HG03571 (cell line): ENCODE data around the gene METTL8.
"Not testable (repeated sequence)": the region's sequence is repeated elsewhere in the genome, so short reads cannot be mapped to it uniquely, and the experiment has no call there.

Experiments used
- ATAC-seq: cut with Tn5 transposase; IDR thresholded peaks from one replicate; pipeline ENCODE4 v1.9.1; 2021; ENCODE audit not compliant: unreplicated experiment

Gene METTL8

DNA sequence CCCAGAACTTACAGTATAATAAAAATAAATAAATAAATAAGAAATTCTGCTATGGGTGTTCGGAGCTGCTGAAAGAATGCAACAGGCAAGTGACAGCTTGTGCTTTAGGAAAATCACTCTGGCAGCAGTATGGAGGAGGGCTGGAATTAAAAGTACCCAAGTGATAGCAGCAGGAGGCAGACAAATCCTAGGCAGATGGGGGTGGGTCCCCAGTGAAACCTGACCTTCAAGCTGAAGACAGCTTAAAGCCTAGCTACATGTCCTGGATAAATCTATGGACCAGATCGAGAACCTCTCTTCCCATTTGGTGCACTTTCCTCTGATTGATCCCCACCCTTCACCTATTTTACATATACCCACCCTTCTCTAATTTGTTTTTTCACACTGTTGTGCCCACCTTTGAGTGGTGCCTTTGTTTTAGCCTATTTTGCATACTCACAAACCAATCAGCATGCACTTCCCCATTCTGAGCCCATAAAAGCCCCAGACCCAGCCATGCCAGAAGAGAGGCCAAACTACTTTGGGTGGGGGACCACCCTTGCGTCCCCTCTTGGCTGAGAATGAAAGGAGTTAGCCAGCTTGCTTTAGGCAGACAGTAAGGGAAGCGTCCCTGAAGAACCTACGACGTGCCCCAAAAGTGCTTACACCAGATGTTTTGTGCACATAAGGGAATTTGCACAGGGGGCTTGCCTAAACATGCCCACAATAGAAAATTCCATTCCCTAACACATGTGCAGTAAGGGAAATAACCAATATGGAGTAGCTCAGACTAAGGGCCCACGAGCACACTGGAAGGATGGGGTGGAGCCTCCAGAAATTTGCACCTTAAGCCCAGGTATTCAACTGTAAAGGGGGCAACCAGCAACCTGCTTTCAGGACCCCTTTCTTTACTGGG is 3.0 kb downstream of the METTL8 start:
- ATAC-seq = no peak

DNA sequence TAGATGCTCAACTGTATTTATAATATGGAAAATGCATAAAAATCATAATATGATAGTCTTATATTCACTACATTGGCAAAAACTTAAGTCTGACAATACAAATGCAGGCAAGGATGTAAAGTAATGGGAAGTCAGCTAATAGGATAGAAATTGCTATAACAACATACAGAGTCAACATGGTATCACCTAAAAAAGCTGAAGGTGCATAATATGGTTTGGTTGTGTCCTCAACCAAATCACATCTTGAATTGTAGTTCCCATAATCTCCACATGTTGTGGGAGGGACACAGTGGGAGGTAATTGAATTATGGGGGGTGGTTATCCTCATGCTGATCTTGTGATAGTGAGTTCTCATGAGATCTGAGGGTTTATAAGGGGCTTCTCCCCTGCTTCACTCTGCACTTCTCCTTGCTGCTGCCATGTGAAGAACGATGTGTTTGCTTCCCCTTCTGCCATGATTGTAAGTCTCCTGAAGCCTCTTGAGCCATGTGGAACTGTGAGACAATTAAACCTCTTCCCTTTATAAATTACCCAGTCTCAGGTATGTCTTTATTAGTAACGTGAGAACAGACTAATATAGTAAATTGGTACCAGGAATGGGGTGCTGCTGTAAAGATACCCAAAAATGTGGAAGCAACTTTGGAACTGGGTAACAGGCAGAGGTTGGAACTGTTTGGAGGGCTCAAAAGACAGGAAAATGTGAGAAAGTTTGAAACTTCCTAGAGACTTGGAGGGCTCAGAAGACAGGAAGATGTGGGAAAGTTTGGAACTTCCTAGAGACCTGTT is 10.9 kb downstream of the METTL8 start:
- not testable (repeated sequence) for ATAC-seq

- no peak for ATAC-seq
Measured at GRCh38 chr2:171420728-171421563, 12.8 kb downstream of the METTL8 start.

DNA sequence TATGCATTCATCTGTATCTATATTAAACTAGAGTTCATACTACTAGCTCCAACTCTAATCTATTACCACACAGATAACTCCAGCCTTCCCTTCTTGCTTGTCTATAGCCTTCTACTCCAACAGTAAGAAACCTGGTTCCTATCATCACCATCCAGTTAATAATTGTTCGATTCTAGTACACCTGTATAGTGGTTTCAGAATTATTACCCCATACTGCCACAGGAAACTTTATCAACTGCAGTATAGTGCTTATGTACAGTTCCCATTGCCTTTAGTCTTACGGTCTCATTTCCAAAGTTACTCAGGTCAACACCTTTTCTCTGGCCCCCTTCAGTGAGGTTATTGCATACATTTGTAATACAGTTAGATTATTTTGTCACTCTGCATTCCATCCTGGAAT is 14.5 kb downstream of the METTL8 start:
- ATAC-seq = no peak

- ATAC-seq = peak; percentile 89
Measured at GRCh38 chr2:171416009-171416926, 17.5 kb downstream of the METTL8 start.

- not testable (repeated sequence) for ATAC-seq
Measured at GRCh38 chr2:171414645-171415044, 19.1 kb downstream of the METTL8 start.

DNA sequence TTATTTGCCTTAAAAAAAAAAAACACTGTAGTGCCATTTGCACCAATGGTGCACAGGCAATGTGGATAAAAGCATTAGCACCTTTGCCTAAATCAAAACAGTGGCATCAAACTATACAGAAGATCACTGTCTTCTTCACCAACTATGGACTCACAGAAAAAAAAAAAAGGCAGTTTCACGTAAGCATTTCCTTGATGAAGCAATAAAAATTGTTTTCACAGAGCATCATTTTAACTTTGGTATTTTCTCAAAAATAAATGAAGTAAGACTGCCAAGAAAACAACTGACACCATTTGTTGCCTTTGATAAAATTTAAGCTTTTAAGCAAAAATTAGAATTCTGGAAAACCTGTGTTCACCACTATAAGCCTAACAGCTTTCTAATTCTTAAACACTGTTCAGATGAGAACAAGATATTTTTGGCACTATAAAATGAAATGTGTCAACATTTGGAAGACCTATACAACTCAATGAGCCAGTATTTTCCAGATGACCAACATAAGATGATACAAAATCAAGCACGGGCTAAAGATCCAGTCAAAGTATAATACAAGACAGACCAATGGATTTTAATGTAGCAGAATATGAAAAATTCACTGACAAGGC is 21.1 kb downstream of the METTL8 start:
- no peak for ATAC-seq

DNA sequence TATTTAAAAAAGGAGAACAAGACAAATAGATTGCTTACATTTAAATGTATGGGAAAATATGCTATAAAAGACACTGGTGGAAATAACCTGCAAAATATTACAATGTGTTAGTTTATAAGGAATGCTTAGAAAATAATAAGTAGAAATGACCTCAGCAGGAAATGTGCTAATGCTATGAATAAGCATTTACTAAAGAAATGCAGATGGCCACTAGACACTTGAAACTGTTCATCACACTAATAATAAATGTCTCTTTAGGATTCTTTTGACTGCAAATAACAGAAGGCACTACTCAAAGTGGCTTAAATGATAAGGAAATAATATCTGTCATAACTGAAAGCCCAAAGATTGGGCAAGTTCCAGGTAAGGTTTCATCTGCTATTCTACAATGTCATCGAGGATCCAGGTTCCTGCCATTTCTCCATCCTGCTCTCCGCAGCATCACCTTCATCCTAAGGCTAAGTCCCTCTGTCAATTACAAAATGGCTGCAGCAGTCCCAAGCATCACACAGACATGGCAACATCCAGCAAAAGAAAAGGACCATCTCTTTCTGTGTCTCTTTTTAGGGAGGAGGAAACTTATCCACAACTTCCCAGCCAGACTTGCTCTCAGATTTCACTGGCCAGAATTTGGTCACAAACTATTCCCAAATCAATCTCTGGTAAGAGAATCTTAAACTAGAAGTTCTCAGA is 21.9 kb downstream of the METTL8 start:
- ATAC-seq = no peak

GRCh38 chr2:171411214-171411613 is 22.6 kb downstream of the METTL8 start:
- no peak for ATAC-seq

- ATAC-seq = no peak
Measured at GRCh38 chr2:171410624-171411023, 23.2 kb downstream of the METTL8 start.

DNA sequence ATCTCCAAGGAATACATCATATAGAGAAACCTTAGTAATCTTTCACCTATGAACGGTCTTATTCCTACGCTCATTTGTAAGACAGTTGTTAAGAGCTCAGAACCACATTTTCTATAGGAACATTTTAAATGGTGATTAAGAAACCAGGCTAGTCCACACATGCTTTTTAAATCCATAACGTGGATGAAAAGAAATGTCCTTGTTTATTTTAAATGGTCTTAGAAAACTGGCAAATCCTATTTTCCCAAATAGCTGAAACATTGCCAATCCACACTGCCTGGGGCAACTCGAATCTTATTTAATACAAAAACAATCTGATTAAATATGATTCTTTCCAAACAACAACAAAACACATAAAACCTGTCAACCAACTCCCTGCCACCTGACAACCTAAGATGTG is 23.7 kb downstream of the METTL8 start:
- ATAC-seq = no peak

DNA sequence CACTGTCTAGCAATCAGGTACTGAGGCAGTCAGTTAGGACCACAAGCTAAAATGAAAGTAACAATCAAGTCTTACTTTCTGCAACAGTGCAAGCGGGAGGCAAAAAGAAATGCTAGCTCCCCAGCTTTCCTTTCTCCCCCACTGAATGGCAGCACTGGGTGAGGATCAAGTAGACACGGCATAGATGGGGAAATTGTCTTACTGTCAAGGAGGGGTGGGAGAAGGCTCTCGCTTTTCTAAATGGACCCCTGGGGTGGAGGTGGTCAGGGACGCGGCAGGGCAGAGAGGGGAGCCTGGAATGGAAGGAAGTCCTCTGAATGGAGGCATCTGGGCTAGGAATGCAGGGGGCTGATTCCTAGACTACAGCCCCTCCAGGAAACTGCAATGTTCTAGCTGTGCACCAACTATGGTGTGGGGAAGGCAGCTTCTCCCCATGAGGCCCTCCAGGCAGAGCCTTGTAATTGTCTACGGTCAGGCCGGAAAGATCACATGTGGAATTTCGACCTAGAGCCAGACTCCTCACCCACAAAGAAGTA is 24.3 kb downstream of the METTL8 start:
- no peak for ATAC-seq

DNA sequence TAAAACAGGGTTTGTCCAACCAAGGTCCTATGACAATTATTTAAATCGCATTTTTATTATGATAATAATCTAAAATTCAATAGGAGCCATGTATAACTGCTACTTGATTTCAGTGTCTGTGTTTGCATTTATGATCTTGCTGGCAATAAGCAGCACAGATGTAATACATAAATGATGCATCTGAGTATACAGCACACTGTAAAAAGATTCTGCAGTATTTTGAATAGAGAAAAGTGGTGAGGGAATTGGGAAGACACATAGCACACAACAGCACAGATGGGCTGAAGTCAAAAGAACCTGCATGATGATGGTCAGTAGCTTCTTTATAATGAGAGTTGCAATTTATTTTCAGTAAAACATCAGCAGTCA is 26.1 kb downstream of the METTL8 start:
- no peak for ATAC-seq

- ATAC-seq = peak; percentile 63
Measured at GRCh38 chr2:171407030-171407675, 26.6 kb downstream of the METTL8 start.

DNA sequence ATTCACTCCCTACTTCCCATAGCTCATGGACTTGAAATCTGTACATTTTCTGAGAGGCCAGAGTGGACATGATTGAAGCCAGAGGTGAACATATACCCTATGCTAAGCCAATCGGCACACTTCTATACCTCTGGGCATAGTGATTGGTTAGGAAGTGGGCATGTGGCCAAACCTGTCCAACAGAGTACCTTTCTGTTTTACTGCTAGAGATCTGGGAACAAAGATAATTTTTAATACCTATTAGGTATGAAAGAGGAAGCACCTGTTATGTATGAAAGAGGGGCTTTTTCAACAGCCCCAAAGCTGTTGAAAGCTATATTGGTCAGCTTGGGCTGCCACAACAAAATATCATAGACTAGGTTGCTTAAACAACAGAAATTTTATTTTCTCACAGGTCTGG is 27.7 kb downstream of the METTL8 start:
- ATAC-seq = peak; percentile 43

DNA sequence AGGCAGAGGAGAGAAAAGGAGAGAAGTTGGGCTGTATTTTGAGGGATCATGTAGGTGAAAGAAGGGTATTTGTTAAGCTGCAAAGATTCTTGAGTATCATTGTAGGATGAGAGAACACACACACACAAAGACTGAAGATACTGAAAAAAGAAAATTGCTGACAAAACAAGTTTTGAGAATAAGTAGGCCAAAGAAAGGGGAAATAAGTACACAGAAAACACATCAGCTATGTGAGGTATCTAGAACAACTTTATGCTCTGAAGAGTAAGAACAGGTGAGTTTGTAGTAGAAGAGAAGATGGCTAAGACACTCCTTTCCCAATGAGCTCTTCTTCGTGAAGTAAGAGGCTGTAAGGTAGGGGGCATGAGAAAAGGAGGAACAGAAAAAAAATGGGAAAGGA is 28.2 kb downstream of the METTL8 start:
- ATAC-seq = no peak

- ATAC-seq = no peak
Measured at GRCh38 chr2:171404719-171405118, 29.1 kb downstream of the METTL8 start.

DNA sequence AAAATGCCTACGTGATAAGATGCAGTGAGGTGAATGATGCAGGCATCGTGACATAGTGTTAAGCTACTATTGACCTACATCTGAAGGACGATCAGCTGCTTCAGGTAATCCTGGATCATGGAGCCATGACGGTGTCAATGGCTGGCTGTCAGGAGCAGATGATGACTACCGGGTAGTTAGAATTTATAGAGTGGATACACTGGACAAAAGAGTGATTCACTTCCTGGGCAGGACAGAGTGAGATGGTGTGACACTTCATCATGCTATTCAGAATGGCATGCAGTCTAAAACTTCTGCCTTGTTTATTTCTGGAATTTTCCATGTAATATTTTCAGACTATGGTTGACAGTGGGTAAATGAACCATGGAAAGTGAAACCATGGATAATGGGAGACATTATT is 29.5 kb downstream of the METTL8 start:
- ATAC-seq = no peak
